GM12878 (cell line): ENCODE results near the gene CPT1C. TPM values are rescaled to one million over a fixed set of nuclear protein-coding genes. Genes with fewer than 3 reads are reported as not detected.

Experiments
- ATAC-seq: fragments of 200-7000 bp; cut with Tn5 transposase; 3 replicates; pipeline ENCODE4 v1.9.1; 2020; ENCODE audit warnings: mild to moderate bottlenecking, moderate library complexity
- BruUV-seq: library from RNA; stranded (reverse); fragments of 400-500 nt; replicated peaks from 2 replicates; lab custom pipeline; 2021; lab: Mats Ljungman, UMichigan
- CTCF ChIA-PET: fragments of 300-600 bp; sonication (Branson Sonifier 250); formaldehyde crosslinking; extraction: SDS; loops from one replicate; lab custom pipeline; 2021; ENCODE audit warnings: inconsistent platforms; lab: Yijun Ruan, JAX
- POLR2A ChIA-PET: fragments of 350-600 bp; formaldehyde crosslinking; extraction: SDS; loops from one replicate; lab custom pipeline; 2021; ENCODE audit warnings: inconsistent platforms; lab: Charles Lee
- RAD21 ChIA-PET: fragments of 300-600 bp; sonication (Branson Sonifier 250); formaldehyde crosslinking; loops from one replicate; lab custom pipeline; 2023; ENCODE audit warnings: antibody characterized with exemption; ENCODE audit not compliant: unreplicated experiment; lab: Charles Lee
- SMC1A ChIA-PET: fragments of 300-600 bp; sonication (Branson Sonifier 250); formaldehyde crosslinking; loops from one replicate; lab custom pipeline; 2023; ENCODE audit not compliant: unreplicated experiment, uncharacterized antibody; lab: Charles Lee
- DNase-seq: peaks from one replicate; pipeline ENCODE4 v3.0.0-alpha.2; 2011; ENCODE audit warnings: low read depth, low spot score
- FAIRE-seq: peaks from 3 replicates; lab custom pipeline; 2011; peaks lifted over from hg19 to GRCh38; lab: Jason Lieb, UNC
- H2AFZ ChIP-seq: 2 replicates; pipeline ENCODE4 v1.6.0; 2011; ENCODE audit warnings: low read depth, low read length, control low read depth; ENCODE audit not compliant: control insufficient read depth
- H3K27ac ChIP-seq: 2 replicates; pipeline ENCODE4 v1.5.1; 2011; ENCODE audit warnings: control low read depth; ENCODE audit not compliant: control insufficient read depth, insufficient read depth
- H3K27me3 ChIP-seq, 2 experiments: replicated peaks in 1 of 2; 2 replicates each; pipeline versions ENCODE4 v1.6.0 to v1.6.1; 2011; ENCODE audit warnings: low read length in 1 of 2; ENCODE audit not compliant: control insufficient read depth in 2 of 2, insufficient read depth in 2 of 2
- H3K36me3 ChIP-seq, 2 experiments: 2 replicates each; pipeline ENCODE4 v1.5.1; 2011; ENCODE audit warnings: low read length in 1 of 2; ENCODE audit not compliant: control insufficient read depth in 2 of 2, insufficient read depth in 2 of 2
- H3K4me1 ChIP-seq: 2 replicates; pipeline ENCODE4 v1.6.1; 2011; ENCODE audit warnings: mild to moderate bottlenecking, low read length, moderate library complexity, mixed read lengths; ENCODE audit not compliant: control insufficient read depth, insufficient read depth
- H3K4me2 ChIP-seq: 2 replicates; pipeline ENCODE4 v1.6.0; 2011; ENCODE audit warnings: control low read depth; ENCODE audit not compliant: control insufficient read depth, insufficient read depth
- H3K4me3 ChIP-seq: fragments of 200-600 bp; sonication (generic); 2 replicates; pipeline ENCODE4 v1.5.1; 2016
- H3K79me2 ChIP-seq: 2 replicates; pipeline ENCODE4 v1.6.0; 2011; ENCODE audit warnings: low read length; ENCODE audit not compliant: control insufficient read depth, insufficient read depth
- H3K9ac ChIP-seq: 2 replicates; pipeline ENCODE4 v1.8.0; 2011; ENCODE audit warnings: low read length, control low read depth, mixed read lengths; ENCODE audit not compliant: control insufficient read depth, insufficient read depth
- H3K9me3 ChIP-seq: replicated peaks from 3 replicates; pipeline ENCODE4 v1.5.1; 2011; ENCODE audit warnings: mild to moderate bottlenecking, low read length; ENCODE audit not compliant: control insufficient read depth, insufficient read depth
- H4K20me1 ChIP-seq: 2 replicates; pipeline ENCODE4 v1.6.0; 2011; ENCODE audit not compliant: control insufficient read depth, insufficient read depth
- BCL3 ChIP-seq: IDR thresholded peaks from 2 replicates; pipeline ENCODE4 v1.6.1; 2011; ENCODE audit warnings: borderline replicate concordance, low read depth, mild to moderate bottlenecking, moderate library complexity, low read length; ENCODE audit not compliant: insufficient read depth, poor library complexity, severe bottlenecking
- CEBPZ ChIP-seq: fragments of 150-350 bp; IDR thresholded peaks from 2 replicates; pipeline ENCODE4 v1.6.1; 2016; ENCODE audit warnings: low read depth, low read length
- DPF2 ChIP-seq: fragments of 450-650 bp; IDR thresholded peaks from 2 replicates; pipeline ENCODE4 v1.6.1; 2017; ENCODE audit warnings: mild to moderate bottlenecking
- MTA3 ChIP-seq: IDR thresholded peaks from 2 replicates; pipeline ENCODE4 v1.6.1; 2012; ENCODE audit warnings: low read length, inconsistent platforms, borderline replicate concordance
- NFYA ChIP-seq: IDR thresholded peaks from 2 replicates; pipeline ENCODE4 v1.6.1; 2011; ENCODE audit warnings: low read depth, mild to moderate bottlenecking, low read length, improper control_type of control experiment, borderline replicate concordance
- NR2C2 ChIP-seq: IDR thresholded peaks from 2 replicates; pipeline ENCODE4 v1.6.1; 2011; ENCODE audit warnings: borderline replicate concordance, low read depth; ENCODE audit not compliant: control insufficient read depth, insufficient read length
- PAX5 ChIP-seq: IDR thresholded peaks from 2 replicates; pipeline ENCODE4 v1.6.1; 2011; ENCODE audit warnings: low read depth, low read length, borderline replicate concordance
- PBX3 ChIP-seq: IDR thresholded peaks from 2 replicates; pipeline ENCODE4 v1.6.1; 2011; ENCODE audit warnings: mild to moderate bottlenecking, low read depth, low read length, moderate library complexity; ENCODE audit not compliant: insufficient replicate concordance
- PKNOX1 ChIP-seq: fragments of 450-650 bp; IDR thresholded peaks from 2 replicates; pipeline ENCODE4 v1.6.1; 2016; ENCODE audit warnings: mild to moderate bottlenecking
- POLR2A ChIP-seq: IDR thresholded peaks from 2 replicates; pipeline ENCODE4 v1.6.1; 2011; ENCODE audit warnings: low read depth, mild to moderate bottlenecking, low read length
- YY1 ChIP-seq: IDR thresholded peaks from 2 replicates; pipeline ENCODE4 v1.6.1; 2011; ENCODE audit warnings: low read depth, mild to moderate bottlenecking, low read length
- ZBED1 ChIP-seq: IDR thresholded peaks from 2 replicates; pipeline ENCODE4 v1.6.1; 2016; ENCODE audit warnings: borderline replicate concordance
- ZZZ3 ChIP-seq: IDR thresholded peaks from 2 replicates; pipeline ENCODE4 v1.6.1; 2011; ENCODE audit warnings: low read depth; ENCODE audit not compliant: control insufficient read depth, insufficient read length
- WGBS: methylation state at CpG from one replicate; pipeline ENCODE4 v1.1.6; 2016; ENCODE audit warnings: low lambda C conversion rate; ENCODE audit not compliant: insufficient replicate concordance, insufficient coverage; ENCODE audit errors: missing lambda C conversion rate; 5-methylcytosine and 5-hydroxymethylcytosine counted together
- in situ Hi-C: fragments of 300-500 bp; cut with MboI; formaldehyde crosslinking; loops from 9 replicates; pipeline ENCODE4 v1.14.3; 2018; ENCODE audit warnings: mixed read lengths
- intact Hi-C: fragments of 100-400 bp; cut with micrococcal nuclease; formaldehyde crosslinking; loops from one replicate; pipeline ENCODE4 v1.14.2; 2022; ENCODE audit not compliant: unreplicated experiment
- polyA plus RNA-seq, 11 experiments: library from polyadenylated mRNA; depleted of rRNA in 4 of 11; unstranded in 6 of 11; stranded (reverse) in 5 of 11; fragments of >200 nt; fragmentation: Nextera tagmentation in 4 of 11; fragmentation: Illumina TruSeq in 1 of 11; extraction: Ambion mirVana in 4 of 11; extraction: Trizol in 1 of 11; gene quantifications; 1 replicate in 1 of 11; 2 replicates in 10 of 11; pipeline versions ENCODE4 v1.2.1 to v1.2.3, GENCODE V29; 2011 to 2016; ENCODE audit warnings: inconsistent platforms in 2 of 11, missing spikeins in 2 of 11, low read depth in 1 of 11
- total RNA-seq, 4 experiments: library from RNA; depleted of rRNA in 3 of 4; stranded (reverse); fragments of >200 nt in 3 of 4; fragmentation: Illumina TruSeq in 1 of 4; extraction: Trizol in 1 of 4; gene quantifications; 2 replicates each; pipeline versions ENCODE4 v1.2.1 to v1.2.3, GENCODE V29; 2013 to 2021

The CPT1C gene
- total and polyA plus RNA-seq, 10 of the 15 experiments (the other 5 are each of a cell fraction or from before 2014, with no cell fraction given) = 0.04 to 0.56 (median 0.21) TPM; not detected in 3

- CTCF ChIA-PET = no interaction called here
Observed at GRCh38 chr19:49712397-49712859, 21.5 kb downstream of the CPT1C start.

More at GRCh38 chr19:49712397-49712859, 21.5 kb downstream of the CPT1C start:
- Histone ChIP-seq H3K27me3 (no peaks in the 10 kb centered on the region), H3K79me2 (no peaks in the 10 kb centered on the region), H3K9me3 (no peaks in the 10 kb centered on the region), H4K20me1 (no peaks in the 10 kb centered on the region), H3K4me1 (no peaks in the 10 kb centered on the region), H2AFZ (no peak overlapping the region), H3K27ac (no peak overlapping the region), H3K4me3 (no peak overlapping the region), H3K4me2 (no peak overlapping the region), H3K9ac (no peak overlapping the region), H3K36me3 (no peaks in the 10 kb centered on the region)
- ChIA-PET RAD21 (no interaction called here), SMC1A (no interaction called here), POLR2A (no interaction called here)
- TF ChIP-seq YY1 = no peak
- no peak for TF ChIP-seq NFYA
- TF ChIP-seq NR2C2 = no peak
- no peak for TF ChIP-seq MTA3
- no peak for TF ChIP-seq PKNOX1
- TF ChIP-seq POLR2A = no peak
- no peak for TF ChIP-seq ZZZ3
- TF ChIP-seq BCL3 = no peak
- no peak for TF ChIP-seq CEBPZ
- no peak for TF ChIP-seq PBX3
- TF ChIP-seq ZBED1 = no peak
- no peak for TF ChIP-seq DPF2
- TF ChIP-seq PAX5 = no peak
- 44% methylated on average over 14 of the region's 20 CpGs for WGBS
- intact Hi-C loops (no loop called here), in situ Hi-C loops (no loop called here)
- no peak for FAIRE-seq
- DNase-seq = no peak
- BruUV-seq = no TSS peak
- ATAC-seq = no peak
